Stimulated activated CD4-positive, alpha-beta T cell treated with anti-CD3 and anti-CD28 coated beads, Interleukin-4, amount 100 ng/mL, for 4 hours (primary cell): Measurements from ENCODE around the gene KLHL35.
A peak's percentile ranks its signal among the peaks of the same experiment; 100 is the strongest.

ENCODE experiments used
- DNase-seq, 2 experiments: peaks; one replicate each; pipeline ENCODE4 v3.0.0-alpha.2; 2020

Gene KLHL35

GRCh38 chr11:75468534-75469340 is 35.7 kb upstream of the KLHL35 start:
- no peak for DNase-seq

DNA sequence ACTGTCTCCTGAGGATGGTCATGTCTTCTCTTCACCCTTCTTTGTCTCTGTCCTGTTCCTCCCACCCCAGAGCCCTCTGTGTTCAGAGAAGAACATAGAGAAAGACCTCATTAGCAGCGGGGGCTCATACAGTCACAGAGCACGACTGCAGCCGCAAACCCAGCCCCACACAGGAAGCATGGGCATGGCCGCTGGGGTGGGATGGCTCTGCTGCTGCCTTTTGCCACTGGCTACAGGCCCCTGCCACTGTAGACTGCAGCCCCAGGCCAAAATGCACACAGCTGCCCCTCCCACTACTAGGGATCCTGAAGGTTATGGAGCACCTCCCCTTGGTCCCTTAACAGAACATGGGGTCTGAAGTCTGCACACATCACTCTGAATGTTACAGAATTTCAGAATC is 34.9 kb upstream of the KLHL35 start:
- no peak for DNase-seq

- no peak for DNase-seq
These were observed 34.3 kb upstream of the KLHL35 start for GRCh38 chr11:75467311-75467710.

GRCh38 chr11:75465701-75466531 is 32.9 kb upstream of the KLHL35 start:
- no peak for DNase-seq

- no peak for DNase-seq
These were observed 30.2 kb upstream of the KLHL35 start for GRCh38 chr11:75463106-75463774.

GRCh38 chr11:75462117-75462653 is 29.2 kb upstream of the KLHL35 start:
- no peak for DNase-seq

DNA sequence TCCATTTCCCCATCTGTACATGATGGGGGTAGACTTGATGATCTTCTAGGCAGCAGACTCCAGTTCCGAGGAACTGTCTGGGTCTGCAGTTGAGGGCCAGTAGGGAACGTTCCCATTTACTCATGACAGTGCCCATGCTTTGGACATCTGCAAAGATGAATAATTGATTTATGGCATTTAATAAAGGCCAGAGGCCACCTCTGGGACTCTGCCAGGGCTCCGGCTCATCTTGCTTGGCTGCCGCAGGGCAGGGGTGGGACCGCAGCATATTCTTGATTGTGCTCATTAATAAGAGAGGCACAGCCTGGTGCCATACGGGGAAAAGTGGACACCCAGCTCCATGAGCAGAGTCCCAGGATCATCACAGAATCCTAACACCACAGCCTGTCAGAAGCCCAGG is 28.1 kb upstream of the KLHL35 start:
- no peak for DNase-seq

DNA sequence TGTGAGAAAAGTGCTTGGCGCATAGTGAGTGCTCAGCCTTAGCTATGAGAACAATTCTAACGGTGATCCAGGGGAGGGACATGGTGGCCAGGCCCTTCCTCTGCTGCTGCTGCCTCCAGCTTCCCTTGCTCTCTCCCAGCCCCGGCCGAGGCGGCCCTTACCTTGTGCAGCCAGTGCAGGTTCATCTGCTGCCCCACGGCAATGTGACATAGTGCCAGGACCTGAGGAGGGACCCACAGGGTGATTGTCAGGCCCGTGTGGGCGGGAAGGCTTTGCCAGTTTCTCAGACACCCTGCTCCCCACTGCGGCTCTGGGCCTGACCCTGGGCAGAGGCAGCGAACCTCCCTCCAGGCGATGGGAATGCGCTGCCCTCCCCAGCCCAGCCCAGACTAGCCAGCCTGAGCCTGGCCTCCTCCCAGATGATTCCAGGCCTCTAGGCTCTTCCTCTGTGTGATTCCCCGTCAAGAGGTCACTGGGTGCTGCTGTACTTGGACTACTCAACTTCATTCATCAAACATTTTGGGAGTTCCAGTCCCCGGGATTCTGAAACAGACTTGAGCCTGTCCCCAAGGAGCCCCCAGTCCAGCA is 23.7 kb upstream of the KLHL35 start:
- no peak for DNase-seq

DNA sequence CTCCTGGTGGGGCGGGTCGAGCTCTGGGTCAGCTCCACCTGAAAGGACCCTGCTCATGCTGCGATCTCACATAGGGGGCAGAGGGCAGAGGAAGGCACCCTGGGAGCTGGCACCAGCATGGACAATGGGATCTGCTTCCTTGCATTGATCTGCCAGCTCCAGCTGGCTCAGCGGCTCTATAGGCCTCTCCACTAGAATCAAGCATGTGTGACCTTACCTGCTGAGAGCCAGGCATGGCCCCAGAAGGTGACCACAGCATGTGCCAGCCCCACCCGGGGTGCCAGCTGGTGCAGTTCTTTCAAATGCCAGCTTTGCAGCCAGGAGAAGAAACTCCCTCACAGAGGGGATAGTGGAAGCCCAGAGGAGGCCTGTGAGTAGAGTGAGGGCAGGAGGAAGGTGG is 22.0 kb upstream of the KLHL35 start:
- DNase-seq = no peak

GRCh38 chr11:75453916-75454655 is 21.1 kb upstream of the KLHL35 start:
- DNase-seq = no peak

GRCh38 chr11:75450826-75451821 is 18.1 kb upstream of the KLHL35 start:
- peak in 1 of 2 experiments; percentile 20 for DNase-seq

- no peak for DNase-seq
These were observed 17.2 kb upstream of the KLHL35 start for GRCh38 chr11:75450236-75450635.

- no peak for DNase-seq
These were observed 16.8 kb upstream of the KLHL35 start for GRCh38 chr11:75449776-75450175.

DNA sequence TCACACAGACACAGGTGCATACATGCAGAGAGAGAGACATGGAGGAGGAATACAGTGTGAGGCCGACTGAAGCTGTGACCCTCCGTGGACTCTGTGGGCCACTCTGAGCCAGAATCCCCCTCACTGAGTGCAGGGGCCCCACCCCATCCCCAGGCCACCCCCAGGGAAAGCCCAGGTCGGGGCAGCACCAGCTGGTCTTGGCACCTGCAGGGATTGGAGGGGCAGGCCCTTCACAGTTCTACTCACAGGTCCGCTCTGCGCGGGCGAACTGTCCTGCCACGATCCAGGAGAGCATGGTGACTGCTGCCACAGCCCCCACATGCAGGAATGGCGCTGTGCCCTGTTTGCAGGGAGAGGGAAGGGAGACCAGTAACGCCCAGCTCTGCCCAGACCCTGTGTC is 16.3 kb upstream of the KLHL35 start:
- no peak for DNase-seq

DNA sequence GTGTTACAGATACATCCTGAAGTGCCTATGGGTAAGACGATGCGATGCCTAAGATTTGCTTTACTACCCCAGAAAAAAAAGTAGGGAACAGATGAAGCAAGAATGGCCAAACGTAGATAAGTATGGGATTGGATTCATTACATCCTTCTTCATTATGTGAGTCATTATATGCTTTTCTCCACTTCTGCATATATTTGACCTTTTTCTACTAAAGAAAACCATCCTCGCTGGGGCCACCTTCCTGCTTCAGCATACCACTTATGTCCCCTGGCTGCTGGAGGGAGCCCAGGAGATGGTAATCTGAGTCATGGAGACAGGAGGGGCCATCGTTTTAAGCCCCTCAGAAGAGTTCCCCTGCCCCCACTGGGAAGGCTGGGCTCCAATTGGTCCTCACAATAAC is 14.4 kb upstream of the KLHL35 start:
- DNase-seq = no peak

- peak; percentile 54 to 73 for DNase-seq
These were observed 12.4 kb upstream of the KLHL35 start for GRCh38 chr11:75445315-75445953.

- no peak for DNase-seq
These were observed 10.0 kb upstream of the KLHL35 start for GRCh38 chr11:75443043-75443442.

GRCh38 chr11:75442161-75442885 is 9.3 kb upstream of the KLHL35 start:
- DNase-seq = no peak

- DNase-seq = no peak
These were observed 8.8 kb upstream of the KLHL35 start for GRCh38 chr11:75441804-75442132.
